ENCODE data around the gene DDX27. TPM values are rescaled to one million over a fixed set of nuclear protein-coding genes. Genes with fewer than 3 reads are reported as not detected.

DDX27 gene
- total and polyA plus RNA-seq, 2 of the 8 experiments (the other 6 are each of a cell fraction or from before 2014, with no cell fraction given) = 42.7 to 51.0 TPM

- TF ChIP-seq CTCF (IDR thresholded peaks at IDR 0.05; ENCODE audit: control extremely low read depth in 1 of 3, insufficient read depth in 1 of 3, low read depth in 1 of 3, low read length in 3 of 3) (no peak), SP4 (IDR thresholded peaks at IDR 0.05; ENCODE audit: low read length) (no peak), ATF2 (IDR thresholded peaks at IDR 0.05; ENCODE audit: low read length) (no peak), CEBPB (IDR thresholded peaks at IDR 0.05; ENCODE audit: low read depth, low read length) (no peak)
Measured at GRCh38 chr20:49270736-49271135, 51.5 kb downstream of the DDX27 start (continued).

Data from H1 (cell line).